Neural progenitor cell (in vitro differentiated cells): ENCODE measurements around the gene MTAP. TPM values are rescaled to one million over a fixed set of nuclear protein-coding genes. Genes with fewer than 3 reads are reported as not detected.

Experiments used
- DNase-seq: peaks from one replicate; pipeline ENCODE4 v3.0.0-alpha.2; 2016; ENCODE audit warnings: low spot score
- H2AFZ ChIP-seq: fragments of 200-600 bp; sonication (generic); replicated peaks from 2 replicates; pipeline ENCODE4 v1.6.1; 2016; ENCODE audit warnings: antibody characterized with exemption
- H3F3A ChIP-seq: fragments of 200-600 bp; sonication (generic); 2 replicates; pipeline ENCODE4 v1.6.1; 2016; ENCODE audit warnings: antibody characterized with exemption, low read depth
- H3K27ac ChIP-seq: fragments of 200-600 bp; sonication (generic); 2 replicates; pipeline ENCODE4 v1.5.1; 2016; ENCODE audit warnings: mild to moderate bottlenecking
- H3K27me3 ChIP-seq: fragments of 200-600 bp; sonication (generic); 2 replicates; pipeline ENCODE4 v1.6.1; 2016; ENCODE audit warnings: mild to moderate bottlenecking, moderate library complexity
- H3K36me3 ChIP-seq: fragments of 200-600 bp; sonication (generic); 2 replicates; pipeline ENCODE4 v1.5.1; 2016
- H3K4me1 ChIP-seq: fragments of 200-600 bp; sonication (generic); 2 replicates; pipeline ENCODE4 v1.6.1; 2016; ENCODE audit warnings: mixed run types
- H3K4me2 ChIP-seq: fragments of 200-600 bp; sonication (generic); 2 replicates; pipeline ENCODE4 v1.6.1; 2016
- H3K4me3 ChIP-seq: fragments of 200-600 bp; sonication (generic); 2 replicates; pipeline ENCODE4 v1.5.1; 2016
- H3K79me2 ChIP-seq: fragments of 200-600 bp; sonication (generic); 2 replicates; pipeline ENCODE4 v1.6.1; 2016; ENCODE audit warnings: low read depth
- H3K9ac ChIP-seq: fragments of 200-600 bp; sonication (generic); 2 replicates; pipeline ENCODE4 v1.6.1; 2016
- H3K9me3 ChIP-seq: fragments of 200-600 bp; sonication (generic); 2 replicates; pipeline ENCODE4 v1.5.1; 2016; ENCODE audit warnings: low read depth
- H4K20me1 ChIP-seq: fragments of 200-600 bp; sonication (generic); 2 replicates; pipeline ENCODE4 v1.6.1; 2016; ENCODE audit warnings: low read depth
- H3K27ac Mint-ChIP-seq: 3 replicates; pipeline ENCODE4 v1.8.0; 2021; ENCODE audit warnings: mixed read lengths
- H3K27me3 Mint-ChIP-seq: 2 replicates; pipeline ENCODE4 v1.8.0; 2022; ENCODE audit warnings: low read depth, mild to moderate bottlenecking, inconsistent platforms, moderate library complexity, mixed read lengths; ENCODE audit not compliant: insufficient read depth
- H3K36me3 Mint-ChIP-seq: 3 replicates; pipeline ENCODE4 v1.8.0; 2021; ENCODE audit warnings: mixed read lengths
- H3K4me1 Mint-ChIP-seq: 3 replicates; pipeline ENCODE4 v1.8.0; 2021; ENCODE audit warnings: mixed read lengths
- H3K4me3 Mint-ChIP-seq: 3 replicates; pipeline ENCODE4 v1.8.0; 2021; ENCODE audit warnings: mild to moderate bottlenecking, moderate library complexity, mixed read lengths
- H3K9me3 Mint-ChIP-seq: 3 replicates; pipeline ENCODE4 v1.8.0; 2020; ENCODE audit warnings: mixed read lengths
- EZH2 ChIP-seq: fragments of 200-600 bp; sonication (generic); IDR thresholded peaks from 2 replicates; pipeline ENCODE4 v1.6.1; 2017; ENCODE audit warnings: antibody characterized with exemption, mild to moderate bottlenecking, moderate library complexity
- EZH2phosphoT487 ChIP-seq: fragments of 200-600 bp; sonication (generic); IDR thresholded peaks from 2 replicates; pipeline ENCODE4 v1.6.1; 2017; ENCODE audit warnings: antibody characterized with exemption
- total RNA-seq: library from RNA; depleted of rRNA; stranded (reverse); fragments of >200 nt; gene quantifications from 2 replicates; pipeline ENCODE4 v1.2.3, GENCODE V29; 2015; ENCODE audit warnings: low replicate concordance
- TF ChIP-seq, protein P1 (sequence below): fragments of 200-600 bp; sonication (generic); IDR thresholded peaks from 2 replicates; pipeline ENCODE4 v1.5.1; 2017; ENCODE audit warnings: antibody characterized with exemption, mild to moderate bottlenecking

The MTAP gene
- total RNA-seq, 1 donor from 2014 or later: 21.6 TPM

GRCh38 chr9:21974722-21975409, 172.4 kb downstream of the MTAP start:
- no peaks in the 10 kb centered on the region for H3K79me2 ChIP-seq
- no peak overlapping the region for H3K27ac ChIP-seq
- TF ChIP-seq, protein P1, sequence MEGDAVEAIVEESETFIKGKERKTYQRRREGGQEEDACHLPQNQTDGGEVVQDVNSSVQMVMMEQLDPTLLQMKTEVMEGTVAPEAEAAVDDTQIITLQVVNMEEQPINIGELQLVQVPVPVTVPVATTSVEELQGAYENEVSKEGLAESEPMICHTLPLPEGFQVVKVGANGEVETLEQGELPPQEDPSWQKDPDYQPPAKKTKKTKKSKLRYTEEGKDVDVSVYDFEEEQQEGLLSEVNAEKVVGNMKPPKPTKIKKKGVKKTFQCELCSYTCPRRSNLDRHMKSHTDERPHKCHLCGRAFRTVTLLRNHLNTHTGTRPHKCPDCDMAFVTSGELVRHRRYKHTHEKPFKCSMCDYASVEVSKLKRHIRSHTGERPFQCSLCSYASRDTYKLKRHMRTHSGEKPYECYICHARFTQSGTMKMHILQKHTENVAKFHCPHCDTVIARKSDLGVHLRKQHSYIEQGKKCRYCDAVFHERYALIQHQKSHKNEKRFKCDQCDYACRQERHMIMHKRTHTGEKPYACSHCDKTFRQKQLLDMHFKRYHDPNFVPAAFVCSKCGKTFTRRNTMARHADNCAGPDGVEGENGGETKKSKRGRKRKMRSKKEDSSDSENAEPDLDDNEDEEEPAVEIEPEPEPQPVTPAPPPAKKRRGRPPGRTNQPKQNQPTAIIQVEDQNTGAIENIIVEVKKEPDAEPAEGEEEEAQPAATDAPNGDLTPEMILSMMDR: no peak
- peak; percentile 70 for TF ChIP-seq EZH2phosphoT487
- TF ChIP-seq EZH2: peak; percentile 88
- peak overlapping the region; percentile 79 for H2AFZ ChIP-seq
- H3K27ac Mint-ChIP-seq: no peak overlapping the region
- H3K9me3 ChIP-seq: no peaks in the 10 kb centered on the region
- peak overlapping the region; percentile 45 for H3K4me3 ChIP-seq
- peaks cover 15% of the 10 kb centered on the region for H3K4me1 Mint-ChIP-seq
- H3K27me3 ChIP-seq: peaks cover 100% of the 10 kb centered on the region
- no peak overlapping the region for H3K9ac ChIP-seq
- H3K36me3 ChIP-seq: no peaks in the 10 kb centered on the region
- peak; percentile 88 for DNase-seq
- H3K27me3 Mint-ChIP-seq: peaks cover 93% of the 10 kb centered on the region
- peaks cover 69% of the 10 kb centered on the region for H4K20me1 ChIP-seq
- H3K4me1 ChIP-seq: no peaks in the 10 kb centered on the region
- H3K4me3 Mint-ChIP-seq: peak overlapping the region; percentile 84
- H3F3A ChIP-seq: peaks cover 30% of the 10 kb centered on the region
- peak overlapping the region; percentile 82 for H3K4me2 ChIP-seq
- no peaks in the 10 kb centered on the region for H3K36me3 Mint-ChIP-seq
- peaks cover 4% of the 10 kb centered on the region for H3K9me3 Mint-ChIP-seq

DNA sequence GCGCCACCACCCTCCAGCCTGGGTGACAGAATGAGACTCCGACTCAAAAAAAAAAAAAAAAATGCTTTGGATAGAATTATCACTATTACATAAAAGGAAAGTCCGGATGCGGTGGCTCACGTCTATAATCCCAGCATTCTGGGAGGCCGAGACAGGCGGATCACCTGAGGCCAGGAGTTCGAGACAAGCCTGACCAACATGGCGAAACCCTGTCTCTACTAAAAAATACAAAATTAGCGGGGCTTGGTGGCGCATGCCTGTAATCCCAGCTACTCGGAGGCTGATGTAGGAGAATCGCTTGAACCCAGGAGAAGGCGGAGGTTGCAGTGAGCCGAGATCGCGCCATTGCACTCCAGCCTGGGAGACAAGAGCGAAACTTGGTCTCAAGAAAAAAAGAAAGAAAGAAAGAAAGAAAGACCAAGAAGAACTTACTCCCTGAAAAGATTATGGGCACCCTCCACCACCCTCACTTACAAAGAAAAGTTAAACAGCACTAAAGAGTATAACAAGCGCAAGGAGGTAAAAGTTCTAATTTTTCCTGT, 174.0 kb downstream of the MTAP start:
- Histone ChIP-seq H3K4me1 (no peaks in the 10 kb centered on the region), H3K36me3 (no peaks in the 10 kb centered on the region), H3K4me2 (no peak overlapping the region), H3K27ac (no peak overlapping the region), H3K9me3 (no peaks in the 10 kb centered on the region), H3K9ac (no peak overlapping the region), H3K79me2 (no peaks in the 10 kb centered on the region), H3K27me3 (peaks cover 99% of the 10 kb centered on the region), H4K20me1 (peaks cover 53% of the 10 kb centered on the region), H3F3A (peaks cover 20% of the 10 kb centered on the region), H2AFZ (no peak overlapping the region), H3K4me3 (no peak overlapping the region)
- Mint-ChIP-seq H3K27ac (no peak overlapping the region), H3K4me1 (peaks cover 11% of the 10 kb centered on the region), H3K4me3 (no peak overlapping the region), H3K27me3 (peaks cover 86% of the 10 kb centered on the region), H3K9me3 (peaks cover 4% of the 10 kb centered on the region), H3K36me3 (no peaks in the 10 kb centered on the region)
- DNase-seq: no peak
- TF ChIP-seq, protein P1: no peak
- peak; percentile 16 for TF ChIP-seq EZH2

DNA sequence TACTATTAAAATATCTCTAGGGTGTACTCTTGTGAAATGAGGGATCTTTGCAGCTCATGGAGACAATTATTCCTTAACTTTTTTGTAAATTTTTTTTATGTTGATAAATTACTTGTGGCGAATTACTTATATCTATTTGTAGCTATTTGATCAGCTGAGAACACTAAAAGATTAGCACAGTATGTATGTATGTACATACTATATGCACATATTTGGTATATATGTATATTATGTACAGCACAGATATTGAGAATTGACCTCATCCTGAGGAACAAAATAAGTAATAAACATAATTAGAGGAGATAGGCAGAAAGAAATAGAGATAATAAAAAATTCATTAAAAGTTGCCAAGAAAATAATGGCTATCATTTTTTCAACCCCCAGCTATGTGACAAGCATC, 180.0 kb downstream of the MTAP start:
- Histone ChIP-seq H3K79me2 (no peaks in the 10 kb centered on the region), H4K20me1 (peaks cover 12% of the 10 kb centered on the region), H3K9ac (no peak overlapping the region), H3F3A (no peaks in the 10 kb centered on the region), H3K27me3 (peaks cover 99% of the 10 kb centered on the region), H3K4me1 (no peaks in the 10 kb centered on the region), H2AFZ (no peak overlapping the region), H3K27ac (no peak overlapping the region), H3K4me2 (no peak overlapping the region), H3K9me3 (no peaks in the 10 kb centered on the region), H3K4me3 (no peak overlapping the region), H3K36me3 (no peaks in the 10 kb centered on the region)
- DNase-seq: no peak
- no peak overlapping the region for H3K27ac Mint-ChIP-seq
- no peak overlapping the region for H3K4me3 Mint-ChIP-seq
- H3K4me1 Mint-ChIP-seq: peaks cover 4% of the 10 kb centered on the region
- H3K27me3 Mint-ChIP-seq: peaks cover 54% of the 10 kb centered on the region
- H3K9me3 Mint-ChIP-seq: no peaks in the 10 kb centered on the region
- no peaks in the 10 kb centered on the region for H3K36me3 Mint-ChIP-seq
- no peak for TF ChIP-seq EZH2
- TF ChIP-seq, protein P1: no peak
- no peak for TF ChIP-seq EZH2phosphoT487
